Measurements from ENCODE around the gene MCTP1. TPM values are rescaled to one million over a fixed set of nuclear protein-coding genes. Genes with fewer than 3 reads are reported as not detected.

MCTP1 gene
- polyA plus RNA-seq, 3 donors, result 34.4 to 72.9 (median 55.5) TPM

DNA sequence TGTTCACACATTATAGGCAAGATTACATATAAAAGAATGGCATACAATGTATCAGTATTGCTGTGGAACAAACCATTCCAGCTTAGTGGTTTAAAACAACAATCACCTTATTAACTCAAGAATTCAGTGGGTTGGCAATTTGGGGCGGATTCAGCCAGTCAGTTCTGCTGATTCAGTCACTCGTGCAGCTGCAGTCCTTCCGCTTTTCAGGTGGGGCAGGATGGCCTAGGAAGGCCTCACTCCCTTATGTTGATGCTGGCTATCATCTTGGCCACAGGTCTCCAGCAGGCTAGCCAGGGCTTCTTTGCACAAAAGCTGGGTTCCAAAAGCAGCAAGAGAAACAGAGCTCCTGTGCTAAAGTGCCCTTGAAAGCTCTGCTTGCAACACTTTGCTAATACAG is 150.6 kb downstream of the MCTP1 start:
- Mint-ChIP-seq H3K4me3 (no peak overlapping the region), H3K36me3 (no peaks in the 10 kb centered on the region), H3K27me3 (ENCODE audit: low read depth in 3 of 3) (peaks cover 0 to 2% (median 0%) of the 10 kb centered on the region in 3 donors), H3K9me3 (peaks cover 0 to 4% (median 0%) of the 10 kb centered on the region in 7 donors), H3K4me1 (no peaks in the 10 kb centered on the region), H3K27ac (no peak overlapping the region)
- no peak overlapping the region for H2AFZ ChIP-seq (ENCODE audit: insufficient read depth, low read depth, low read length, poor library complexity, severe bottlenecking)
- H3K9me3 ChIP-seq (replicated peaks in 1 of 2; ENCODE audit: control insufficient read depth in 1 of 2, insufficient read depth in 1 of 2, low read length in 2 of 2), result no peaks in the 10 kb centered on the region
- no peak overlapping the region for H3K4me2 ChIP-seq (replicated peaks; ENCODE audit: extremely low read depth, low read length, poor library complexity, severe bottlenecking)
- H3K9ac ChIP-seq (ENCODE audit: insufficient read depth, low read length, poor library complexity, severe bottlenecking), result no peak overlapping the region
- intact Hi-C loops (cut with micrococcal nuclease), result no loop called here
- H3K36me3 ChIP-seq (replicated peaks in 1 of 2; ENCODE audit: control insufficient read depth in 1 of 2, insufficient read depth in 2 of 2, low read length in 2 of 2), result no peaks in the 10 kb centered on the region
- 91% methylated on average over 3 of the region's 3 CpGs for WGBS (ENCODE audit: insufficient coverage)
- no peak for TF ChIP-seq CTCF (IDR thresholded peaks at IDR 0.05)
- no peaks in the 10 kb centered on the region for H3K79me2 ChIP-seq (ENCODE audit: insufficient read depth, low read length)
- H3K4me1 ChIP-seq (ENCODE audit: control insufficient read depth in 1 of 2, insufficient read depth in 2 of 2, low read length in 2 of 2), result no peaks in the 10 kb centered on the region
- H3K27ac ChIP-seq (ENCODE audit: low read depth in 1 of 2, low read length in 2 of 2), result no peak overlapping the region
- H3K27me3 ChIP-seq (ENCODE audit: control insufficient read depth in 2 of 2, insufficient read depth in 2 of 2, low read length in 2 of 2), result no peaks in the 10 kb centered on the region
- H4K20me1 ChIP-seq (ENCODE audit: insufficient read depth, low read length), result no peaks in the 10 kb centered on the region
- no peak for DNase-seq
- H3K4me3 ChIP-seq (replicated peaks in 1 of 3; ENCODE audit: low read depth in 2 of 3, low read length in 3 of 3), result no peak overlapping the region

DNA sequence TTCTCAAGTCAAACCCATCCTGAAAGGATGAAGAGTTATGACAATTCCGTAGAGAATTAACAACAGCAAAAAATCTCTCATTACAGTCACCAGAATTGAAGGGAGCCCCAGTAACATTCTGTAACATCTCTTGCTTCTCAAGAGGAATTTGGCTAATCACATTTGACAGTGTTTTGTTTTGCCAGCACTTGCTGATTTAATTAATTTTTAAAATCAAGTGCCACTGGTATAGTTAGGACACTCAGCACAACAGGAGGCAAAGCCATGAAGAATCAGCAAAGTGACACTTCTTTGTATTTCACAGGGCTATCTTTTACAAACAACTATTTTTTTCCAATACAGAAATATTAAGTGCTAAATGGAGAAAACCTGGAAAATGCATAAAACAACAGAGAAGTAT is 152.8 kb downstream of the MCTP1 start:
- no CpG with 5 or more reads among the region's 1 CpG for WGBS (ENCODE audit: insufficient coverage)
- H3K36me3 Mint-ChIP-seq, result no peaks in the 10 kb centered on the region
- Histone ChIP-seq H3K9me3 (replicated peaks in 1 of 2; ENCODE audit: control insufficient read depth in 1 of 2, insufficient read depth in 1 of 2, low read length in 2 of 2) (no peaks in the 10 kb centered on the region), H3K36me3 (replicated peaks in 1 of 2; ENCODE audit: control insufficient read depth in 1 of 2, insufficient read depth in 2 of 2, low read length in 2 of 2) (no peaks in the 10 kb centered on the region), H3K4me3 (replicated peaks in 1 of 3; ENCODE audit: low read depth in 2 of 3, low read length in 3 of 3) (no peak overlapping the region), H3K4me1 (ENCODE audit: control insufficient read depth in 1 of 2, insufficient read depth in 2 of 2, low read length in 2 of 2) (no peaks in the 10 kb centered on the region), H3K9ac (ENCODE audit: insufficient read depth, low read length, poor library complexity, severe bottlenecking) (no peak overlapping the region), H3K27me3 (ENCODE audit: control insufficient read depth in 2 of 2, insufficient read depth in 2 of 2, low read length in 2 of 2) (no peaks in the 10 kb centered on the region), H2AFZ (ENCODE audit: insufficient read depth, low read depth, low read length, poor library complexity, severe bottlenecking) (no peak overlapping the region), H4K20me1 (ENCODE audit: insufficient read depth, low read length) (no peaks in the 10 kb centered on the region), H3K79me2 (ENCODE audit: insufficient read depth, low read length) (no peaks in the 10 kb centered on the region), H3K27ac (ENCODE audit: low read depth in 1 of 2, low read length in 2 of 2) (no peak overlapping the region), H3K4me2 (replicated peaks; ENCODE audit: extremely low read depth, low read length, poor library complexity, severe bottlenecking) (no peak overlapping the region)
- peaks cover 0 to 4% (median 0%) of the 10 kb centered on the region in 7 donors for H3K9me3 Mint-ChIP-seq
- peaks cover 0 to 4% (median 2%) of the 10 kb centered on the region in 3 donors for H3K27me3 Mint-ChIP-seq (ENCODE audit: low read depth in 3 of 3)
- H3K4me1 Mint-ChIP-seq, result no peaks in the 10 kb centered on the region
- H3K27ac Mint-ChIP-seq, result no peak overlapping the region
- no peak overlapping the region for H3K4me3 Mint-ChIP-seq
- no peak for TF ChIP-seq CTCF (IDR thresholded peaks at IDR 0.05)
- intact Hi-C loops (cut with micrococcal nuclease), result no loop called here
- DNase-seq, result no peak
